ENCODE data around the gene CRIP1.
A peak's percentile ranks its signal among the peaks of the same experiment; 100 is the strongest.

Gene CRIP1

DNA sequence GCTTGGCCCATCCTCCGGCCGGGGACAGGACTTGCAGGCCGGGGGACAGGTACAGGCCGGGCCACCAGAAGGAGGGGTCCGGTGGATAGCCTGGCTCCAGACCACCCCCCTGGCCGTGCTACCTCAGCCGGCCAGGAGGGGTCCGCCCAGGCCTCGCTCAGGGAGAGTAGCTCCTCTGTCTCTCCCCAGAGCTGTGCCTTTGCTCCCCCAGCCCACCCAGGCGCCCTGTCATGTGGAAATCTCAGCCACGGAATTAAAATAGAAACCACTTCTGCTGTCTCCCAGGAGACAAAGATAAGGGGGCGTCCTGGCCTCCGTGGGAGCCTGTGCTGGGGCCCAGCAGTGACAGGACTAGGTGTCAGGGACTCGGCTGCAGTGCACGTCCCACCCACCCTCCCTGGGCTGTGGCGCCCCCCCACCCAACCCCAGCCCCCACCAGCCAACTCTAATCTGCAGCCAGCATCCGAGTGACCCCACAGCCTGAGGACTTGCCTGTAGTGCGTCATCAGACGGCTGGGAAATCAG is 15.3 kb upstream of the CRIP1 start:
- Histone ChIP-seq H3K4me1 (ENCODE audit: control insufficient read depth in 2 of 2, insufficient read depth in 2 of 2, low read length in 2 of 2) (peaks cover 10 to 11% of the 10 kb centered on the region in 2 donors), H3K4me3 (ENCODE audit: low read length in 2 of 2) (no peak overlapping the region), H3K36me3 (ENCODE audit: control insufficient read depth in 2 of 2, insufficient read depth in 2 of 2, low read length in 2 of 2) (peaks cover 2 to 9% of the 10 kb centered on the region in 2 donors), H3K9me3 (ENCODE audit: control insufficient read depth in 2 of 2, low read length in 2 of 2) (no peaks in the 10 kb centered on the region), H3K9ac (ENCODE audit: low read depth in 1 of 2, low read length in 2 of 2) (no peak overlapping the region), H3K27ac (ENCODE audit: low read depth in 2 of 2, low read length in 2 of 2) (no peak overlapping the region), H3K27me3 (ENCODE audit: control insufficient read depth in 2 of 2, insufficient read depth in 2 of 2, low read length in 2 of 2) (peaks cover 3 to 15% of the 10 kb centered on the region in 2 donors)

- Histone ChIP-seq H3K27me3 (ENCODE audit: control insufficient read depth in 2 of 2, insufficient read depth in 2 of 2, low read length in 2 of 2) (peaks cover 8 to 20% of the 10 kb centered on the region in 2 donors), H3K4me3 (ENCODE audit: low read length in 2 of 2) (no peak overlapping the region), H3K9ac (ENCODE audit: low read depth in 1 of 2, low read length in 2 of 2) (no peak overlapping the region), H3K4me1 (ENCODE audit: control insufficient read depth in 2 of 2, insufficient read depth in 2 of 2, low read length in 2 of 2) (peaks cover 16 to 17% of the 10 kb centered on the region in 2 donors), H3K36me3 (ENCODE audit: control insufficient read depth in 2 of 2, insufficient read depth in 2 of 2, low read length in 2 of 2) (peaks cover 2 to 6% of the 10 kb centered on the region in 2 donors), H3K27ac (ENCODE audit: low read depth in 2 of 2, low read length in 2 of 2) (no peak overlapping the region), H3K9me3 (ENCODE audit: control insufficient read depth in 2 of 2, low read length in 2 of 2) (no peaks in the 10 kb centered on the region)
Observed at GRCh38 chr14:105471823-105472485, 14.7 kb upstream of the CRIP1 start.

GRCh38 chr14:105472486-105472991 is 14.1 kb upstream of the CRIP1 start:
- Histone ChIP-seq H3K27me3 (ENCODE audit: control insufficient read depth in 2 of 2, insufficient read depth in 2 of 2, low read length in 2 of 2) (peaks cover 12 to 23% of the 10 kb centered on the region in 2 donors), H3K4me3 (ENCODE audit: low read length in 2 of 2) (no peak overlapping the region), H3K36me3 (ENCODE audit: control insufficient read depth in 2 of 2, insufficient read depth in 2 of 2, low read length in 2 of 2) (peaks cover 2 to 4% of the 10 kb centered on the region in 2 donors), H3K9ac (ENCODE audit: low read depth in 1 of 2, low read length in 2 of 2) (no peak overlapping the region), H3K27ac (ENCODE audit: low read depth in 2 of 2, low read length in 2 of 2) (no peak overlapping the region), H3K9me3 (ENCODE audit: control insufficient read depth in 2 of 2, low read length in 2 of 2) (no peaks in the 10 kb centered on the region), H3K4me1 (ENCODE audit: control insufficient read depth in 2 of 2, insufficient read depth in 2 of 2, low read length in 2 of 2) (peaks cover 19 to 20% of the 10 kb centered on the region in 2 donors)

DNA sequence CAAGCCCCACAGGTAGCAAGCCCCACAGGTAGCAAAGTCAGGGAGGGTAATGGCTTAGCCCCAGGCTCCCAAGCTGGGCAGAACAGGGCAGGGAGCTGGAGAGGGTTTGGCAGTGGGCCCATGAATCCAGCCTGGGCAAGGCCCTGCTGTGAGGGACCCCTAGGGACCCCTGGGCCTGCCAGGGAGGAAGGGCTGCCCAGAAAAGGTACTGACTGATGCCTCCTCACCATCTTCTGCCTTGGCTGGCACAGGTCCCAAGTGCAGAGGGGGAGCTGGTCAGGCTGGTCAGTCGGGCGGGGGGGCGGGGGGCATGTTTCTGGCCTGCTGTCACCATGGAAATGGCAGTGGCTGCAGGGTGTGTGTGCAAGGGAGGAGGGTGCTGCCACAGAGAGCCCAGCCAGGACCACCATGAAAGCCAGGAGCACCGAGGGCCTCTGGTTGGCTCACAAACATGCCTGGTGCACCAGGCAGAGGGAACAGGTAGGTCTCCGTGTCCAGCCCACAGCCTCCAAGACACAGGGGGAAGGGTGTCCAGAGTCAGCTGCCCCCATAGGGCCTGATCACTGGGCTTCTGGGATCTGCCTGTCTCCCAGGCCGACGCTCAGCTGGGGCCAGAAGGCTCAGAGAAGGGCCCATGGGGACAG is 13.5 kb upstream of the CRIP1 start:
- Histone ChIP-seq H3K36me3 (ENCODE audit: control insufficient read depth in 2 of 2, insufficient read depth in 2 of 2, low read length in 2 of 2) (peaks cover 1 to 2% of the 10 kb centered on the region in 2 donors), H3K4me3 (ENCODE audit: low read length in 2 of 2) (peak overlapping the region in 1 of 2 donors; percentile 39), H3K4me1 (ENCODE audit: control insufficient read depth in 2 of 2, insufficient read depth in 2 of 2, low read length in 2 of 2) (peaks cover 19 to 20% of the 10 kb centered on the region in 2 donors), H3K27ac (ENCODE audit: low read depth in 2 of 2, low read length in 2 of 2) (peak overlapping the region; percentile 37 to 43), H3K27me3 (ENCODE audit: control insufficient read depth in 2 of 2, insufficient read depth in 2 of 2, low read length in 2 of 2) (peaks cover 13 to 23% of the 10 kb centered on the region in 2 donors), H3K9ac (ENCODE audit: low read depth in 1 of 2, low read length in 2 of 2) (no peak overlapping the region), H3K9me3 (ENCODE audit: control insufficient read depth in 2 of 2, low read length in 2 of 2) (no peaks in the 10 kb centered on the region)

GRCh38 chr14:105473677-105474482 is 12.8 kb upstream of the CRIP1 start:
- H3K27ac ChIP-seq (ENCODE audit: low read depth in 2 of 2, low read length in 2 of 2) = peak overlapping the region; percentile 37 to 43
- no peak overlapping the region for H3K9ac ChIP-seq (ENCODE audit: low read depth in 1 of 2, low read length in 2 of 2)
- peak overlapping the region; percentile 53 to 57 for H3K4me3 ChIP-seq (ENCODE audit: low read length in 2 of 2)
- H3K36me3 ChIP-seq (ENCODE audit: control insufficient read depth in 2 of 2, insufficient read depth in 2 of 2, low read length in 2 of 2) = no peaks in the 10 kb centered on the region
- no peaks in the 10 kb centered on the region for H3K9me3 ChIP-seq (ENCODE audit: control insufficient read depth in 2 of 2, low read length in 2 of 2)
- H3K27me3 ChIP-seq (ENCODE audit: control insufficient read depth in 2 of 2, insufficient read depth in 2 of 2, low read length in 2 of 2) = peaks cover 14 to 23% of the 10 kb centered on the region in 2 donors
- peaks cover 19 to 20% of the 10 kb centered on the region in 2 donors for H3K4me1 ChIP-seq (ENCODE audit: control insufficient read depth in 2 of 2, insufficient read depth in 2 of 2, low read length in 2 of 2)

DNA sequence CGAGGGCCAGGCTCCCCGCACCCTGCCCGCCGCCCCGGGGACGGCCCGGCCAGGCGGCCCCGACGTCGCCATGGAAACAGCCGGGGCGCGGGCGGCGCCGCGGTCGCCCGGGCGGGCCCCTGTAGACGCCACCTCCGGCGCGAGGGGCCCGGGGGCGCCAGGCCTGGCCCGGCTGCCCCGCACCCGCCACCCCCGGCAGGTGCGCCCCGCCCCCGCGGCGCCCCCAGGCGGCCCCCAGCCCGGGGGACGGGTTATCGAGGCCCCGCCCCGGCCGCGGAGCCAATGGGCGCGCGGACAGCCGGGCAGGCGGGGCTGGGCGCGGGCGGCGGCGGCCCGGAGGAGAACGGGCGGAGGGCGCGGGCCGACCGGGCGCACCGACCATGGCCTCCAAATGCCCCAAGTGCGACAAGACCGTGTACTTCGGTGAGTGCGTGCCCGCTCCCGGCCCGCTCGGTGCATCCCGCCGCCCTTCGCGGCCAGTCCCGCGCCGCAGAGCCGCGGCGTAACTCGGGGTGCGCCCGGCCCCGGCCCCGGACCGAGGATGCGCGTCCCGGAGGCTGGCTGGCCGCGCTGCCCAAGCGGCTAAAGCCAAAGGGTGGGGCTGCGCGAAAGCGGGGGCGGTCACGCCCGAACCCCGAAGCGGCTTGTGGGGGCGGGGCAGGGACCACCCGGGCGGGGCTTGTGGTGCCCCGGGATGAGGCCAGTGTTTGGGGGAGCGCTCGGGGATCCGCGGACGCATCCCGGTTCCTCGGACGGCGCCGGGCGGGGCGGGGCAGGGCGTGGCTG is 12.0 kb upstream of the CRIP1 start, which contains the start of gene CRIP2:
Gene CRIP2, plus strand, starts transcription at position 339 of the 786 bp plus-strand sequence. Its CDS starts 42 bp downstream, at position 381.
- Histone ChIP-seq H3K9me3 (ENCODE audit: control insufficient read depth in 2 of 2, low read length in 2 of 2) (no peaks in the 10 kb centered on the region), H3K4me3 (ENCODE audit: low read length in 2 of 2) (peak within 1 kb of the TSS; percentile 60 to 62), H3K36me3 (ENCODE audit: control insufficient read depth in 2 of 2, insufficient read depth in 2 of 2, low read length in 2 of 2) (no peaks in the 10 kb centered on the region), H3K27me3 (ENCODE audit: control insufficient read depth in 2 of 2, insufficient read depth in 2 of 2, low read length in 2 of 2) (peaks cover 19 to 25% of the 10 kb centered on the region in 2 donors), H3K27ac (ENCODE audit: low read depth in 2 of 2, low read length in 2 of 2) (peak within 1 kb of the TSS; percentile 45 to 80), H3K9ac (ENCODE audit: low read depth in 1 of 2, low read length in 2 of 2) (peak within 1 kb of the TSS; percentile 26 to 28), H3K4me1 (ENCODE audit: control insufficient read depth in 2 of 2, insufficient read depth in 2 of 2, low read length in 2 of 2) (peaks cover 19 to 20% of the 10 kb centered on the region in 2 donors)

DNA sequence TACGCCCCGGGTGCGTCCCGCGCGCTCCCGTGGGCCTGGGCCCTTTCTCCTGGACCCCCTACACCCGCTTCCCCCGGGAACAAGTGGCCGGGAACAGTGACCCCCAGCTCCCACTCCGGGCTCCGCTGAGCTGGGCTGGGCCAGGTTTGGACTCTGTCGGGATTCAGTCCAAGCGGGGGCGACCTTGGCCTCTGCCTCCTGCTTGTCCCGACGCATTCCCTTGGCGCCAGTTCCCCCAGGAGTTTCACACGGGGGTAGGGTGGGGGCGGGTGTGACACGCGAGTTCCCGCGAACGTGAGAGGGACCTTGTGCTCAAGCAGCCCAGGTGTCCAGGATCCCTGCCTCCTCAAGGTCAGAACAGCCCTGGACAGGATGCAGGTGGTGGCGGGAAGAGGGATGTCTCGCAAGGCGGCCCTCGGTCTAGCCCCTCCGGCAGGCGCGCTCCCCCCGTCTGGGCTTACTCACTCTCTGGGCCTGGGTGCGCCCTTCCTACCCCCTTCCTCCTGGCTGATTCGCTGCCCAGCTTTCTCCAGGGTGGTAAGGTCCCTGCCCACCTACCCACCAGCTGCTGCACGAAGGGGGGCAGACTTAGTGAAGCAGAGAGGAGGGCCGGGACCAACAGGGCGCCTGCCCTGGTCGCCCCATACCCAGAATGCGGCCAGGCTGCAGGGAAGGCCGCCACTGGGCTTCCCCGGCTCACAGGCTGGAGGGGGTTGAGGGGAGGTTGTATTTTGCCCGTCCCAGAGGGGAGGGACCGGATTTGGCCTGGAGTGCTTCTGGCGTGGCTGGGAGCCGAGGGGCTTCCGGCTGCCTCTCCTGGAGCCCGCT is 11.2 kb upstream of the CRIP1 start:
- Histone ChIP-seq H3K4me3 (ENCODE audit: low read length in 2 of 2) (peak overlapping the region; percentile 60 to 62), H3K9me3 (ENCODE audit: control insufficient read depth in 2 of 2, low read length in 2 of 2) (no peaks in the 10 kb centered on the region), H3K4me1 (ENCODE audit: control insufficient read depth in 2 of 2, insufficient read depth in 2 of 2, low read length in 2 of 2) (peaks cover 20 to 21% of the 10 kb centered on the region in 2 donors), H3K36me3 (ENCODE audit: control insufficient read depth in 2 of 2, insufficient read depth in 2 of 2, low read length in 2 of 2) (no peaks in the 10 kb centered on the region), H3K27ac (ENCODE audit: low read depth in 2 of 2, low read length in 2 of 2) (peak overlapping the region; percentile 45 to 80), H3K9ac (ENCODE audit: low read depth in 1 of 2, low read length in 2 of 2) (peak overlapping the region; percentile 26 to 28), H3K27me3 (ENCODE audit: control insufficient read depth in 2 of 2, insufficient read depth in 2 of 2, low read length in 2 of 2) (peaks cover 22 to 30% of the 10 kb centered on the region in 2 donors)

DNA sequence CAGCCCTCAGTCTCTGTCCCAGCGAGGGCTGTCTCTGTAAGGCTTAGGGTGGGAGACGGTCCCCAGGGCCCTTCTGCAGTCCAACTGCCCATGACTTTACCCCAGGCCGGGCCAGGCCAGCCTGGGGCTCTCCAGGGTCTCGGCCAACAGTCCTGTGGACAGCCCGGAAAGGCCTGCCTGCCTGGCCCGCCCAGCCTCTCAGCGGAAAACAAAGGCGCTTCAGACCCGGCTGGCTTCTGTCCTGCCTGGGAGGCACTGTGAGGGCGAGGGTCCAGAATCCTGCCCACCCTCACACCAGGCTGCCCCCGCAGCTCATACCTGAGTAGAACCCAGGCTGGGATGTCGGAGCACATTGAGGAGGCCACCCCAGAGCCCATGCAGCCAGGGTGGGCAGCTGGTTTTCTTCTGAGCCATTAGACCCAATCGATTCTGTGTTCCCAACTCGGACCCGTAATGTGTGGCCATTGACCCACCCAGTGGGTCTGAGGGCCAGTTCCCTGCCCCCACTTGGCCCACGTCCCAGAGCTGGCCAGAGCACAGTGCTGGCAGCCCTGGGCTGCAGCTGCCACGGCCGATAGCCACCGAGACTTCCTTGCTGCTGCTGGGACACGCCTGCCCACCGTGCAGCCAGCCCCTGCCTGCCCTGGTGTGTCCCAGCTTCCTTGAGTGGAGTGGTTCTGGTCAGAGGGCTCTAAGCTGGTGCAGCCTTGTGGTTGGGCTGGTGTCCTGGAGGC is 10.4 kb upstream of the CRIP1 start:
- Histone ChIP-seq H3K4me1 (ENCODE audit: control insufficient read depth in 2 of 2, insufficient read depth in 2 of 2, low read length in 2 of 2) (peaks cover 25 to 28% of the 10 kb centered on the region in 2 donors), H3K9ac (ENCODE audit: low read depth in 1 of 2, low read length in 2 of 2) (peak overlapping the region; percentile 24 to 28), H3K27me3 (ENCODE audit: control insufficient read depth in 2 of 2, insufficient read depth in 2 of 2, low read length in 2 of 2) (peaks cover 22 to 30% of the 10 kb centered on the region in 2 donors), H3K4me3 (ENCODE audit: low read length in 2 of 2) (peak overlapping the region; percentile 60 to 62), H3K27ac (ENCODE audit: low read depth in 2 of 2, low read length in 2 of 2) (peak overlapping the region; percentile 45 to 80), H3K36me3 (ENCODE audit: control insufficient read depth in 2 of 2, insufficient read depth in 2 of 2, low read length in 2 of 2) (no peaks in the 10 kb centered on the region), H3K9me3 (ENCODE audit: control insufficient read depth in 2 of 2, low read length in 2 of 2) (no peaks in the 10 kb centered on the region)

All from mucosa of rectum (tissue), 2 donors.